ENCODE data around the gene GPR137C.

- TF ChIP-seq, protein P1, sequence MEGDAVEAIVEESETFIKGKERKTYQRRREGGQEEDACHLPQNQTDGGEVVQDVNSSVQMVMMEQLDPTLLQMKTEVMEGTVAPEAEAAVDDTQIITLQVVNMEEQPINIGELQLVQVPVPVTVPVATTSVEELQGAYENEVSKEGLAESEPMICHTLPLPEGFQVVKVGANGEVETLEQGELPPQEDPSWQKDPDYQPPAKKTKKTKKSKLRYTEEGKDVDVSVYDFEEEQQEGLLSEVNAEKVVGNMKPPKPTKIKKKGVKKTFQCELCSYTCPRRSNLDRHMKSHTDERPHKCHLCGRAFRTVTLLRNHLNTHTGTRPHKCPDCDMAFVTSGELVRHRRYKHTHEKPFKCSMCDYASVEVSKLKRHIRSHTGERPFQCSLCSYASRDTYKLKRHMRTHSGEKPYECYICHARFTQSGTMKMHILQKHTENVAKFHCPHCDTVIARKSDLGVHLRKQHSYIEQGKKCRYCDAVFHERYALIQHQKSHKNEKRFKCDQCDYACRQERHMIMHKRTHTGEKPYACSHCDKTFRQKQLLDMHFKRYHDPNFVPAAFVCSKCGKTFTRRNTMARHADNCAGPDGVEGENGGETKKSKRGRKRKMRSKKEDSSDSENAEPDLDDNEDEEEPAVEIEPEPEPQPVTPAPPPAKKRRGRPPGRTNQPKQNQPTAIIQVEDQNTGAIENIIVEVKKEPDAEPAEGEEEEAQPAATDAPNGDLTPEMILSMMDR (conservative IDR thresholded peaks at IDR 0.05): no peak
- TF ChIP-seq EZH2 (IDR thresholded peaks at IDR 0.05; ENCODE audit: low read depth): no peak
Observed at GRCh38 chr14:52596320-52596719, 43.7 kb downstream of the GPR137C start.

Data from PC-9 (cell line).